Measurements from ENCODE around the gene MAGEA11.
"Not testable (repeated sequence)": the region's sequence is repeated elsewhere in the genome, so short reads cannot be mapped to it uniquely, and the experiment has no call there.

MAGEA11 gene

DNA sequence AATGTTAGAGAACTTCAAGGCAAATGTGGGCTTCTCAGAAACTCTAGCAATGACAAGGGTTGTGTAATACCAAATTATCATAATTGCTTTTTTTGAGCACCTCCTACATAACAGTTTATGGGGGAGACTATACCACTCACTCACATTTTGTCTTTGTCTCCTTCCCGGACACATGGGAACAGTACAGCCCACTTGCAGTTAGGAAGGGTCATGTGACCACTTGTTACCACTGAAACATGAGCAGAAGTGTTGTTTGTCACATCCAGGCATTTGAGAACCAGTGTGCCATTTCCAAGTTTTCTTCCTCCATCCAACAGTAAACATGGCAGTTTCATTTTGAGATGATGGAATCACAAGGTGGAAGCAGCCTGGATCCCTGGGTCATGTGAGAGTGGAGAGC is 6.9 kb downstream of the MAGEA11 start:
- DNase-seq, result no peak

DNA sequence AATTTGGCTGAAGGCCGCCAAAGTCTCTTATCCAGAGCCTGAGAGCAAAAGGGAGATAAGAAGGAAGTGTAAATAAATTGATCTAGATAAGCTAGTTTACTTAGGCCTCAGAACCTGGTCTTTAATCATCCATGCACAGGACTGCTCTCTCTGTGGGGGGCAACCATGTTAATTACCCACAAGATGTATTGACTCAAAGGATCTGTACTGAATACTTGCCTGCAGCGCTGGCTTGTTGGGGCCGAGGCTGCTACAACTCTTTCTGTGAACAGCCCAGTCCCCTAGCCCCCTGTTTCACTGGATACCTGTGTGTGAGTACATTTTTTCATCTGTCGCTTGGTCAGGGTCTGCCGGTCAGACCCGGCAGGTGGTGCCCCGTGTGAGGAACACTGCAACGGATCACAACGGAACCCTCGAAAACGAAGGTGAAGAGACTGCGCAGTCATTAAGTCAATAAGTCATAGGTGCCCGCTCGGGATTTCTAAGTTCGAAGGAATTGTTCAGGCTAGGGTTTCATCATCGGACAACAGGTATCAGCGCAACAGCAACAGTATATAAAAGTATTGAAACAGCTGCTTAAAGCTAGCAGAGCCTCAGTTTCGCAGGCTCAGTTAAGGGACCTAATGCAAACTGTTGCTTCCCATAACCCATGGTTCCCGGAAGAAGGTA is 8.3 kb downstream of the MAGEA11 start:
- no peak for DNase-seq

DNA sequence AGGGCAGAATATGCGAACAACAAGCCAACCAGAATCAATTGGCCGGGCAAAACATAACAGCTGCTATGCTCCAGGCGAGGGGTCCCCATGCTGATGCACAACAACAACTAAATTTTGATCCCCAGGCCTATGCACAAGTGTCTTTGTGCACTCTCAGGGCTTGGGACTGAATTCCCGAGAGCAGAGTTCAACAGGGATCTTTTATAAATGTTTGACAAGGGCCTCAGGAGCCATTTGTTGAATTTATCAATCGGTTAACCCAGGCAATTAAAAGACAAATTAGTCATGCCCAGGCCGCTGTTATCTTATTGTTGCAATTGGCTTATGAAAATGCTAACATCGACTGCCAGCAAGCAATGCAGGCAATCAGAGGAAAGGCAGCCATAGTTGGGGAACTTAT is 9.4 kb downstream of the MAGEA11 start:
- DNase-seq, result not testable (repeated sequence)

DNA sequence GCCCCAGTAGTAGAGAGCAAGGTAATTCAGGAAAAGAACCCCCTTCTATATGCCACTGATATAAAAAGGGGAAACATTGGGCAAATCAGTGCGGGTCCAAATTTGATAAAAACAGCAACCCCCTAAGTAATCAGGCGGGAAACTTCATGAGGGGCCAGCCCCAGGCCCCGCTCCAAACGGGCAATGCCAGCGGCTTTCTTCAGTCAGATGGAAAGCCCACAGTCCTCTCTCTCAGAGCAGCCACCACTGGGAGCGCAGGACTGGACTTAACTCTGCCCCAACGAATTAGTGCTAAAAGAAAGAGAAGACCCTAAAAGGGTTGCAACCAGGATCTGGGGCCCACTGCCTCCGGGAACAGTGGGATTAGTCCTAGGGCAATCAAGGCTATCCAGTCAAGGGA is 9.9 kb downstream of the MAGEA11 start:
- no peak for DNase-seq

- not testable (repeated sequence) for DNase-seq
Observed at GRCh38 chrX:149723583-149724118, 11.8 kb downstream of the MAGEA11 start.

DNA sequence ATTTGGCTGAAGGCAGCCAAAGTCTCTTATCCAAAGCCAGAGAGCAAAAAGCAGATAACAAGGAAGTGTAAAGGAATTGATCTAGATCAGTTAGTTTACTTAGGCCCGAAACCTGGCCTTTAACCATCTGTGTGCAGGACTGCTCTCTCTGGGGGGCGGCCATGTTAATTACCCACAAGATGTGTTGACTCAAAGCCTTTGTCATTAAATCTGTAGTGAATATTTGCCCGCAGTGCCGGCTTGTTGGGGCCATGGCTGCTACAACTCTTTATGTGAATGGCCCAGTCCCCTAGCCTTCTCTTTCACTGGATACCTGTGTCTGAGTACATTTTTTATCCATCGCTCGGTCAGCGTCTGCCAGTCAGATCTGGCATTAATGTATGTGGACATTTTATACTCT is 15.4 kb downstream of the MAGEA11 start:
- DNase-seq, result not testable (repeated sequence)

- not testable (repeated sequence) for DNase-seq
Observed at GRCh38 chrX:149742269-149742668, 30.4 kb downstream of the MAGEA11 start.

- DNase-seq, result not testable (repeated sequence)
Observed at GRCh38 chrX:149746390-149747007, 34.6 kb downstream of the MAGEA11 start.

DNA sequence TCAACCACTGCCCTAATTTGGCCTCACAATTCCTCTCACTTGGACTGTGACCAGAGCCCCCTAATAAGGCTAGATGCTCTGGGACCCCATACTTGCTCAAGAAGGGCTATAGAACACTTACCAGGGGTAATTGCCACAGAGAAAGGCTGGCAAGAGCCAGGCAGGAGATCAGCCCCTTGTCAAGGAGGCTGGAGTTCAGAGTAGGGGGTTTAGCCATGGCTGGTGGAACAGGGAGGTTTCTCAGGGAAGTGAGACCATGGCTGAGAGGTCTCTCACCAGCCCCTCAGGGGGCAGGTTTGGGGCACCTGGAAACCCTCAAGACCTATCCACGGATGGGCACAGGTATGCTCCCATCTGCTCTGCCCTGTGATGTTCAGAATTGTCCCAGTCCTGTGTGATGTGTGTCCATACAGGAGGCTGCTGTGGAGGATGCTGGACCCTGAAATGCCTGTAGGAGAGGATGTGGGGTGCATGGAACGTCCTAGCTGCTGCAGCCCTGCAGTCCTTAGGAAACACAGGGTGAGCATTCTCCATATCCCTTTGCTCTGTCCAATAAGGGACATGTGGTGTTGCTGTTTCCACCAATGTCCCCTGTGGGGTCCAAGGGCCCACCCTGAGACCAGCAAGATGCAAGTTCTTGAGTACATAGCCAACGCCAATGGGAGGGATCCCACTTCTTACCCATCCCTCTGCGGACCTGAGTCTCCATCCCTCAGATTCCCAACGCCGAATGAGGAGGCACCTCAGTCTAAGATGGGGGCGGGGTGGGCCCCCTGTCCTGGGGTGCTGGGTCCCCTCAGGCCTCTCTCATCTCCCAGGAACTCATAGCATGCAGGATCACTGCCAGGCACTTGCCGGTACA is 45.6 kb downstream of the MAGEA11 start:
- DNase-seq, result no peak

GRCh38 chrX:149758068-149758714 is 46.3 kb downstream of the MAGEA11 start:
- DNase-seq, result no peak

DNA sequence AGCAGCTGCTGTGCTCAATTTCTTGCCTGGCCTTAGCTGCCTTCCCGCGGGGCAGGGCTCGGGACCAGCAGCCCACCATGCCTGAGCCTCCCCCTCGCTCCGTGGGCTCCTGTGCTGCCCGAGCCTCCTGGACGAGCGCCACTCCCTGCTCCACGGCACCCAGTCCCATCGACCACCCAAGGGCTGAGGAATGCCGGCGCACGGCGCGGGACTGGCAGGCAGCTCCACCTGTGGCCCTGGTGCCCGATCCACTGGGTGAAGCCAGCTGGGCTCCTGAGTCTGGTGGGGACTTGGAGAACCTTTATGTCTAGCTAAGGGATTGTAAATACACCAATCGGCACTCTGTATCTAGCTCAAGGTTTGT is 46.8 kb downstream of the MAGEA11 start:
- DNase-seq, result not testable (repeated sequence)

- no peak for DNase-seq
Observed at GRCh38 chrX:149759824-149760223, 48.0 kb downstream of the MAGEA11 start.

DNA sequence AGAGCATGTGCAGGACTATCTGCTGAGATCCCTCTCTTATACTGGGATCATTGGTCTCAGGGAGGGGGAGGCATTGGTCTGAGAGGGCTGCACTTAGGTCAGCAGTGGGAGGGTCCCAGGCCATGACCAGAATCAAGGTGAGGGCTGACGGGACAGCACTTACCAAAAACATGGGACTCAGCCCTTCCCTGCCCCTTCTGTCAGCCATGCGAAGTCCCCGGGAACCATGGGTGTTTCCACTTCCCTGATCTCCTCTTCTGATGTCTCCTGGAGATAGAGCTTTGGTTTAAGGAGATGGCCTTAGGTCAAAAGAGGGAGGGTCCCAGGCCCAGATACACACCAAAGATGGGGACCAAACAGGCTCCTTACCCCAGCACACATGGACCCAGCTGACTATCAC is 49.1 kb downstream of the MAGEA11 start:
- DNase-seq, result no peak

DNA sequence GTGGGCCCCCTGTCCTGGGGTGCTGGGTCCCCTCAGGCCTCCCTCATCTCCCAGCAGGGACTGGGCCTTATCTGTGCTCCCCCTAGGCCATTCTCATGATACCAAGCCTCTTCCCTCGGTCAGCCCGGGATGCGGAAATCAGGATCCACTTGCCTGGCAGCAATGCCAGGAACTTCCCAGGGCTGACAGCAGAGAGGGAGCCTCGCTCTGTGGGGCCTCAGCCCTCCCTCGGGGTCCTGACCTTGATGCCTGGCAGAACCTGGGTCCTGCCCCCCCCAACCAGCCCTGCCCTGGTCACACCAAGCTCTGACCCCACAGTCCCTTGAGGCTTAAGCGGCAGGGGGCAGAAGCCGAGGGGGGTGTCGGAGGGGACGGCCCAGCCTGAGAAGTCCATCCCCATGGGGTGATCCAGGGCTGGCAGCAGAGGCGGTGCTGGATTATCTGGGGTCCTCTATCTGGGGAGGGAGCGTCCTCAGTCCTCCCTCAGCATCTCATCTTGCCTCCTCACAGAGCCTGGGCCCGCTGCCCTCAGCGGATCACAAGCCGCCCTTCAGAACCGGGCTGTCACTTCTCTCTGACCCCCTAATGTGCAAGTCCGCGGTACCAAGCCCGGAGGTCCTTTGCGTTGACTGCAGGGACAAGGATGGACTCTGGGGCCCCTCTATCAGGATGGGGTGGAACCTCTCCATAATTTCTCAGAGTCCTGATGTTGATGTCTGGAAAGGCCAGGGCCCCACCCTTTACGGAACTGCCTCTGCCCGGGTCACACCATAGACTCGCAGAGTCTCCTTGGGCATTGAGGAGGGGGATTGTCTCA is 50.2 kb downstream of the MAGEA11 start:
- DNase-seq, result not testable (repeated sequence)

DNA sequence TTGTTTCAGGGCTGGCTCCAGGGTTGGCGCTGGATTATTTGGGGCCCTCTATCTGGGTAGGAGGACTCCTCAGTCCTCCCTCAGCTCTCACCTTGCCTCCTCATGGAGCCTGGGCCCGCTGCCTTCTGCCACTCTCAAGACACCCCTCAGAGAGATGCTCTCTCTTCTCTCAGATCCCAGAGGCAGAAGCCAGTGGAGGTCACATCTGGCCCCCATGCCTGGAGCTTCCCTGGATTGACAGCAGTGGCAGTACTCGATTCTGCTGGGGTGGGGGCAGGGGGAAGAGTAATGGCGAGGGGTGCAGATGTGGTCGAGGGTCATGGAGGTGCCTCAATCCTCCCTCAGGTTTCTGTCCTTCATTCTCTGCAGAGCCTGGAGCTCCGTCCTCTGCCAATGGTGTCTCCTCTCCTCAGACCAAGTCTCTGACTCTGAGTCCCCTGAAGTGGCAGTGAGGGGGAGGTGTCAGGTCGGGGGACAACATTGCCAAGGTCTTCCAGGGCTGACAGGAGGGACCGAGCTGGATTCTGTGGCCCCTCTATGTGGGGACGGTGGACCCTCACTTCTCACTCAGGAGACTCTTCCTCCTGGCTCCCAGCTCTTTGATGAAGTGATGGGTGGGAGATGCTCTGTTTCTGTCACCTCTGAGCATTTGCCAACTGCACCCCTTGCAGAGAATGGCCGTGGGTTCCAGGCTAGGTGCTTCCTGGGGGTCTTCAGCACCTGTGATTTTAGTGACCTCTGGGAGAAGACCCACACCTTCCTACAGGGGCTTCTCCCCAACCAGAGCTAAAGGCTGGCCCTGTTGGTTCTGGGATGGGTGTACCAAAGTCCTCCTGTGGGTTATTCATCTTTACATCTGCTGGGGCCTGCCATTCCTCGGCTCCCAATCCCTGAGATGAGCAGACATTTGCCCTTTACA is 51.1 kb downstream of the MAGEA11 start:
- DNase-seq, result no peak

Measured in fibroblast of skin of abdomen (primary cell).